ENCODE data around the gene ALDOA.

ALDOA gene

GRCh38 chr16:30046178-30046577 is 19.4 kb upstream of the ALDOA start:
- no peaks in the 10 kb centered on the region for H3K9me3 ChIP-seq (ENCODE audit: insufficient read depth, low read length)
- no peaks in the 10 kb centered on the region for H3K4me1 ChIP-seq (ENCODE audit: insufficient read depth, insufficient read length)
- no peaks in the 10 kb centered on the region for H3K36me3 ChIP-seq (ENCODE audit: insufficient read depth, insufficient read length, low read length)
- H3K27me3 ChIP-seq (ENCODE audit: insufficient read depth, insufficient read length) = no peaks in the 10 kb centered on the region
- H3K4me3 ChIP-seq (ENCODE audit: insufficient read length, low read depth) = no peak overlapping the region
- DNase-seq (ENCODE audit: low read depth, low spot score) = no peak
- TF ChIP-seq YY1 (IDR thresholded peaks at IDR 0.05; ENCODE audit: insufficient read depth, insufficient read length) (no peak), ZNF274 (IDR thresholded peaks at IDR 0.05; ENCODE audit: low read depth, low read length) (no peak), SUZ12 (IDR thresholded peaks at IDR 0.05; ENCODE audit: extremely low read depth, insufficient read depth, insufficient read length) (no peak)
- no peak overlapping the region for H3K9ac ChIP-seq (ENCODE audit: insufficient read length, low read depth)

GRCh38 chr16:30046588-30046987 is 19.0 kb upstream of the ALDOA start:
- no peaks in the 10 kb centered on the region for H3K27me3 ChIP-seq (ENCODE audit: insufficient read depth, insufficient read length)
- H3K4me1 ChIP-seq (ENCODE audit: insufficient read depth, insufficient read length) = no peaks in the 10 kb centered on the region
- H3K4me3 ChIP-seq (ENCODE audit: insufficient read length, low read depth) = no peak overlapping the region
- no peak for TF ChIP-seq SUZ12 (IDR thresholded peaks at IDR 0.05; ENCODE audit: extremely low read depth, insufficient read depth, insufficient read length)
- no peak for TF ChIP-seq YY1 (IDR thresholded peaks at IDR 0.05; ENCODE audit: insufficient read depth, insufficient read length)
- TF ChIP-seq ZNF274 (IDR thresholded peaks at IDR 0.05; ENCODE audit: low read depth, low read length) = no peak
- DNase-seq (ENCODE audit: low read depth, low spot score) = no peak
- no peaks in the 10 kb centered on the region for H3K9me3 ChIP-seq (ENCODE audit: insufficient read depth, low read length)
- H3K36me3 ChIP-seq (ENCODE audit: insufficient read depth, insufficient read length, low read length) = no peaks in the 10 kb centered on the region
- H3K9ac ChIP-seq (ENCODE audit: insufficient read length, low read depth) = no peak overlapping the region

- H3K9ac ChIP-seq (ENCODE audit: insufficient read length, low read depth) = no peak overlapping the region
- no peak overlapping the region for H3K4me3 ChIP-seq (ENCODE audit: insufficient read length, low read depth)
- TF ChIP-seq YY1 (IDR thresholded peaks at IDR 0.05; ENCODE audit: insufficient read depth, insufficient read length) = no peak
- TF ChIP-seq SUZ12 (IDR thresholded peaks at IDR 0.05; ENCODE audit: extremely low read depth, insufficient read depth, insufficient read length) = no peak
- TF ChIP-seq ZNF274 (IDR thresholded peaks at IDR 0.05; ENCODE audit: low read depth, low read length) = no peak
- H3K9me3 ChIP-seq (ENCODE audit: insufficient read depth, low read length) = no peaks in the 10 kb centered on the region
- peaks cover 9% of the 10 kb centered on the region for H3K4me1 ChIP-seq (ENCODE audit: insufficient read depth, insufficient read length)
- DNase-seq (ENCODE audit: low read depth, low spot score) = no peak
- H3K27me3 ChIP-seq (ENCODE audit: insufficient read depth, insufficient read length) = no peaks in the 10 kb centered on the region
- no peaks in the 10 kb centered on the region for H3K36me3 ChIP-seq (ENCODE audit: insufficient read depth, insufficient read length, low read length)
Measured at GRCh38 chr16:30049871-30050270, 15.7 kb upstream of the ALDOA start.

GRCh38 chr16:30051518-30051917 is 14.0 kb upstream of the ALDOA start:
- peak overlapping the region; percentile 2 for H3K9ac ChIP-seq (ENCODE audit: insufficient read length, low read depth)
- peaks cover 10% of the 10 kb centered on the region for H3K4me1 ChIP-seq (ENCODE audit: insufficient read depth, insufficient read length)
- no peaks in the 10 kb centered on the region for H3K27me3 ChIP-seq (ENCODE audit: insufficient read depth, insufficient read length)
- no peaks in the 10 kb centered on the region for H3K9me3 ChIP-seq (ENCODE audit: insufficient read depth, low read length)
- no peak for TF ChIP-seq SUZ12 (IDR thresholded peaks at IDR 0.05; ENCODE audit: extremely low read depth, insufficient read depth, insufficient read length)
- no peak for TF ChIP-seq ZNF274 (IDR thresholded peaks at IDR 0.05; ENCODE audit: low read depth, low read length)
- no peak for TF ChIP-seq YY1 (IDR thresholded peaks at IDR 0.05; ENCODE audit: insufficient read depth, insufficient read length)
- H3K36me3 ChIP-seq (ENCODE audit: insufficient read depth, insufficient read length, low read length) = no peaks in the 10 kb centered on the region
- no peak for DNase-seq (ENCODE audit: low read depth, low spot score)
- no peak overlapping the region for H3K4me3 ChIP-seq (ENCODE audit: insufficient read length, low read depth)

- H3K27me3 ChIP-seq (ENCODE audit: insufficient read depth, insufficient read length) = no peaks in the 10 kb centered on the region
- peak overlapping the region; percentile 82 for H3K4me3 ChIP-seq (ENCODE audit: insufficient read length, low read depth)
- peak overlapping the region; percentile 88 for H3K9ac ChIP-seq (ENCODE audit: insufficient read length, low read depth)
- TF ChIP-seq YY1 (IDR thresholded peaks at IDR 0.05; ENCODE audit: insufficient read depth, insufficient read length) = no peak
- peaks cover 2% of the 10 kb centered on the region for H3K36me3 ChIP-seq (ENCODE audit: insufficient read depth, insufficient read length, low read length)
- peak; percentile 83 for DNase-seq (ENCODE audit: low read depth, low spot score)
- H3K9me3 ChIP-seq (ENCODE audit: insufficient read depth, low read length) = no peaks in the 10 kb centered on the region
- peaks cover 10% of the 10 kb centered on the region for H3K4me1 ChIP-seq (ENCODE audit: insufficient read depth, insufficient read length)
Measured at GRCh38 chr16:30052671-30053372, 12.7 kb upstream of the ALDOA start.

GRCh38 chr16:30053376-30054015 is 12.1 kb upstream of the ALDOA start:
- DNase-seq (ENCODE audit: low read depth, low spot score) = no peak
- TF ChIP-seq SUZ12 (IDR thresholded peaks at IDR 0.05; ENCODE audit: extremely low read depth, insufficient read depth, insufficient read length) (no peak), ZNF274 (IDR thresholded peaks at IDR 0.05; ENCODE audit: low read depth, low read length) (no peak), YY1 (IDR thresholded peaks at IDR 0.05; ENCODE audit: insufficient read depth, insufficient read length) (no peak)
- peaks cover 2% of the 10 kb centered on the region for H3K36me3 ChIP-seq (ENCODE audit: insufficient read depth, insufficient read length, low read length)
- peaks cover 10% of the 10 kb centered on the region for H3K4me1 ChIP-seq (ENCODE audit: insufficient read depth, insufficient read length)
- peak overlapping the region; percentile 82 for H3K4me3 ChIP-seq (ENCODE audit: insufficient read length, low read depth)
- H3K27me3 ChIP-seq (ENCODE audit: insufficient read depth, insufficient read length) = no peaks in the 10 kb centered on the region
- no peaks in the 10 kb centered on the region for H3K9me3 ChIP-seq (ENCODE audit: insufficient read depth, low read length)
- H3K9ac ChIP-seq (ENCODE audit: insufficient read length, low read depth) = peak overlapping the region; percentile 88

- peak overlapping the region; percentile 51 for H3K9ac ChIP-seq (ENCODE audit: insufficient read length, low read depth)
- no peaks in the 10 kb centered on the region for H3K27me3 ChIP-seq (ENCODE audit: insufficient read depth, insufficient read length)
- no peak overlapping the region for H3K4me3 ChIP-seq (ENCODE audit: insufficient read length, low read depth)
- peaks cover 8% of the 10 kb centered on the region for H3K36me3 ChIP-seq (ENCODE audit: insufficient read depth, insufficient read length, low read length)
- H3K9me3 ChIP-seq (ENCODE audit: insufficient read depth, low read length) = no peaks in the 10 kb centered on the region
- H3K4me1 ChIP-seq (ENCODE audit: insufficient read depth, insufficient read length) = peaks cover 10% of the 10 kb centered on the region
- TF ChIP-seq SUZ12 (IDR thresholded peaks at IDR 0.05; ENCODE audit: extremely low read depth, insufficient read depth, insufficient read length) (no peak), YY1 (IDR thresholded peaks at IDR 0.05; ENCODE audit: insufficient read depth, insufficient read length) (no peak), ZNF274 (IDR thresholded peaks at IDR 0.05; ENCODE audit: low read depth, low read length) (no peak)
- DNase-seq (ENCODE audit: low read depth, low spot score) = no peak
Measured at GRCh38 chr16:30054451-30054850, 11.1 kb upstream of the ALDOA start.
